Left ventricle myocardium inferior (tissue), 1 donor: ENCODE results near the gene LRP2. TPM values are rescaled to one million over a fixed set of nuclear protein-coding genes. Genes with fewer than 3 reads are reported as not detected.
A peak's percentile ranks its signal among the peaks of the same experiment; 100 is the strongest.

ENCODE experiments used
- DNase-seq: peaks from one replicate; pipeline ENCODE4 v3.0.0-alpha.2; 2020
- H3K27ac ChIP-seq: fragments of 200-600 bp; replicated peaks from 2 replicates; pipeline ENCODE4 v1.8.0; 2021
- H3K27me3 ChIP-seq: fragments of 200-600 bp; 2 replicates; pipeline ENCODE4 v1.8.0; 2021; ENCODE audit warnings: low read depth
- H3K36me3 ChIP-seq: fragments of 200-600 bp; 2 replicates; pipeline ENCODE4 v1.8.0; 2021
- H3K4me1 ChIP-seq: fragments of 200-600 bp; 2 replicates; pipeline ENCODE4 v1.8.0; 2021
- H3K4me3 ChIP-seq: fragments of 200-600 bp; 2 replicates; pipeline ENCODE4 v1.8.0; 2021; ENCODE audit warnings: mild to moderate bottlenecking, moderate library complexity
- H3K9me3 ChIP-seq: fragments of 200-600 bp; replicated peaks from 2 replicates; pipeline ENCODE4 v1.8.0; 2021
- CTCF ChIP-seq: fragments of 200-600 bp; IDR thresholded peaks from 2 replicates; pipeline ENCODE4 v1.8.0; 2021; ENCODE audit warnings: antibody characterized with exemption, mild to moderate bottlenecking, borderline replicate concordance
- intact Hi-C: fragments of 100-400 bp; cut with micrococcal nuclease; formaldehyde crosslinking; loops from one replicate; pipeline ENCODE4 v1.11.0; 2022
- total RNA-seq: library from RNA; stranded (reverse); fragmentation: NEBNext Ultra II Directional; extraction: Animal tissue kit (Norgen Biotek cat#: 25700); gene quantifications from one replicate; pipeline ENCODE4 v1.2.1, GENCODE V29; 2021
- donor health status: DM: no; HTN: yes; CAD: no; lungs with severe emphysema.

Gene LRP2
- total RNA-seq, 1 donor from 2014 or later, result 0.05 TPM

- DNase-seq, result no peak
- peak overlapping the region; percentile 55 for H3K27ac ChIP-seq
- H3K36me3 ChIP-seq, result no peaks in the 10 kb centered on the region
- no peaks in the 10 kb centered on the region for H3K9me3 ChIP-seq
- TF ChIP-seq CTCF, result no peak
- H3K4me1 ChIP-seq, result peaks cover 30% of the 10 kb centered on the region
- H3K4me3 ChIP-seq, result no peak overlapping the region
- intact Hi-C loops, result loop anchor here (10.0 kb wide), 1 partner anchor 152 kb away; no protein-coding TSS in a partner anchor
- peaks cover 5% of the 10 kb centered on the region for H3K27me3 ChIP-seq
Observed at GRCh38 chr2:169116993-169117392, 245.3 kb downstream of the LRP2 start.

- H3K27ac ChIP-seq, result peak overlapping the region; percentile 55
- no peak for DNase-seq
- no peak for TF ChIP-seq CTCF
- H3K36me3 ChIP-seq, result no peaks in the 10 kb centered on the region
- intact Hi-C loops, result loop anchor here (10.0 kb wide), 1 partner anchor 152 kb away; no protein-coding TSS in a partner anchor
- peaks cover 30% of the 10 kb centered on the region for H3K4me1 ChIP-seq
- H3K9me3 ChIP-seq, result no peaks in the 10 kb centered on the region
- peaks cover 5% of the 10 kb centered on the region for H3K27me3 ChIP-seq
- no peak overlapping the region for H3K4me3 ChIP-seq
Observed at GRCh38 chr2:169116327-169116726, 246.0 kb downstream of the LRP2 start.

GRCh38 chr2:169114056-169114455 is 248.3 kb downstream of the LRP2 start:
- Histone ChIP-seq H3K9me3 (no peaks in the 10 kb centered on the region), H3K27ac (no peak overlapping the region), H3K4me3 (no peak overlapping the region), H3K27me3 (no peaks in the 10 kb centered on the region), H3K4me1 (peaks cover 30% of the 10 kb centered on the region), H3K36me3 (no peaks in the 10 kb centered on the region)
- no peak for DNase-seq
- intact Hi-C loops, result loop anchor here (10.0 kb wide), 1 partner anchor 149 kb away; no protein-coding TSS in a partner anchor
- no peak for TF ChIP-seq CTCF

GRCh38 chr2:169112841-169113240 is 249.5 kb downstream of the LRP2 start:
- Histone ChIP-seq H3K4me1 (peaks cover 18% of the 10 kb centered on the region), H3K27me3 (no peaks in the 10 kb centered on the region), H3K27ac (no peak overlapping the region), H3K9me3 (no peaks in the 10 kb centered on the region), H3K4me3 (no peak overlapping the region), H3K36me3 (no peaks in the 10 kb centered on the region)
- no peak for DNase-seq
- TF ChIP-seq CTCF, result no peak
- intact Hi-C loops, result loop anchor here (10.0 kb wide), 1 partner anchor 148 kb away; no protein-coding TSS in a partner anchor

- Histone ChIP-seq H3K9me3 (no peaks in the 10 kb centered on the region), H3K4me3 (no peak overlapping the region), H3K27me3 (no peaks in the 10 kb centered on the region), H3K27ac (no peak overlapping the region), H3K4me1 (no peaks in the 10 kb centered on the region), H3K36me3 (no peaks in the 10 kb centered on the region)
- TF ChIP-seq CTCF, result no peak
- no peak for DNase-seq
- intact Hi-C loops, result loop anchor here (10.0 kb wide), 1 partner anchor 146 kb away; no protein-coding TSS in a partner anchor
Observed at GRCh38 chr2:169110916-169111315, 251.4 kb downstream of the LRP2 start.
